DND-41 (cell line): ENCODE measurements around the gene MRPS10.

ENCODE experiments used
- ATAC-seq: fragments of 200-7000 bp; cut with Tn5 transposase; 3 replicates; pipeline ENCODE4 v1.9.1; 2021; ENCODE audit warnings: low read depth; ENCODE audit not compliant: insufficient read depth
- DNase-seq: peaks from one replicate; pipeline ENCODE4 v3.0.0-alpha.2; 2020
- H2AFZ ChIP-seq: 2 replicates; pipeline ENCODE4 v1.6.0; 2012; ENCODE audit warnings: low read depth, low read length
- H3K27ac ChIP-seq: 2 replicates; pipeline ENCODE4 v1.5.1; 2012; ENCODE audit warnings: low read length, inconsistent platforms
- H3K27me3 ChIP-seq: fragments of 200-600 bp; sonication (generic); 2 replicates; pipeline ENCODE4 v1.6.0; 2012; ENCODE audit warnings: low read length, mild to moderate bottlenecking, inconsistent platforms; ENCODE audit not compliant: insufficient read depth, poor library complexity
- H3K36me3 ChIP-seq: 2 replicates; pipeline ENCODE4 v1.5.1; 2012; ENCODE audit warnings: low read length, inconsistent platforms; ENCODE audit not compliant: insufficient read depth
- H3K4me1 ChIP-seq: 2 replicates; pipeline ENCODE4 v1.5.1; 2012; ENCODE audit warnings: mild to moderate bottlenecking, low read length; ENCODE audit not compliant: insufficient read depth
- H3K4me2 ChIP-seq: 2 replicates; pipeline ENCODE4 v1.6.0; 2012; ENCODE audit warnings: mild to moderate bottlenecking, moderate library complexity, low read length, inconsistent platforms; ENCODE audit not compliant: insufficient read depth
- H3K4me3 ChIP-seq, 2 experiments: fragments of 200-600 bp in 1 of 2; shearing (Covaris generic) in 1 of 2; 2 replicates each; pipeline ENCODE4 v1.5.1; 2012 to 2016; ENCODE audit warnings: inconsistent platforms in 2 of 2, low read length in 2 of 2, mild to moderate bottlenecking in 2 of 2, low read depth in 1 of 2, moderate library complexity in 1 of 2
- H3K79me2 ChIP-seq: 2 replicates; pipeline ENCODE4 v1.6.0; 2012; ENCODE audit warnings: low read length, inconsistent platforms; ENCODE audit not compliant: insufficient read depth
- H3K9ac ChIP-seq: 2 replicates; pipeline ENCODE4 v1.6.0; 2012; ENCODE audit warnings: low read depth, mild to moderate bottlenecking, inconsistent platforms, low read length, moderate library complexity
- H3K9me3 ChIP-seq: 2 replicates; pipeline ENCODE4 v1.5.1; 2012; ENCODE audit warnings: low read length, moderate library complexity, mild to moderate bottlenecking, inconsistent platforms; ENCODE audit not compliant: insufficient read depth, severe bottlenecking
- H4K20me1 ChIP-seq: 2 replicates; pipeline ENCODE4 v1.6.0; 2012; ENCODE audit warnings: low read length; ENCODE audit not compliant: insufficient read depth
- CTCF ChIP-seq: IDR thresholded peaks from 2 replicates; pipeline ENCODE4 v1.5.1; 2012; ENCODE audit warnings: borderline replicate concordance, low read length, moderate library complexity, mild to moderate bottlenecking; ENCODE audit not compliant: poor library complexity, severe bottlenecking; ENCODE audit errors: extremely low read depth
- EZH2 ChIP-seq: IDR thresholded peaks from 3 replicates; pipeline ENCODE4 v1.6.1; 2012; ENCODE audit warnings: borderline replicate concordance, low read depth, mild to moderate bottlenecking, moderate library complexity, low read length, inconsistent platforms; ENCODE audit not compliant: severe bottlenecking

MRPS10 gene

GRCh38 chr6:42230345-42231321, 13.0 kb upstream of the MRPS10 start:
- Histone ChIP-seq H2AFZ (no peak overlapping the region), H3K9me3 (no peaks in the 10 kb centered on the region), H4K20me1 (no peaks in the 10 kb centered on the region), H3K27ac (no peak overlapping the region), H3K9ac (no peak overlapping the region), H3K36me3 (peaks cover 9% of the 10 kb centered on the region), H3K4me1 (no peaks in the 10 kb centered on the region), H3K27me3 (no peaks in the 10 kb centered on the region), H3K79me2 (no peaks in the 10 kb centered on the region), H3K4me3 (no peak overlapping the region), H3K4me2 (no peak overlapping the region)
- TF ChIP-seq CTCF (peak; percentile 52), EZH2 (no peak)
- DNase-seq, result no peak
- ATAC-seq, result peak; percentile 59; the same call in 2 of the 3 replicates

GRCh38 chr6:42229506-42230119, 12.0 kb upstream of the MRPS10 start:
- H3K36me3 ChIP-seq, result peaks cover 9% of the 10 kb centered on the region
- no peaks in the 10 kb centered on the region for H3K27me3 ChIP-seq
- no peaks in the 10 kb centered on the region for H4K20me1 ChIP-seq
- no peak overlapping the region for H3K4me2 ChIP-seq
- H3K9ac ChIP-seq, result no peak overlapping the region
- DNase-seq, result no peak
- H2AFZ ChIP-seq, result no peak overlapping the region
- ATAC-seq, result no peak
- no peak overlapping the region for H3K27ac ChIP-seq
- no peaks in the 10 kb centered on the region for H3K9me3 ChIP-seq
- TF ChIP-seq CTCF (no peak), EZH2 (no peak)
- H3K4me1 ChIP-seq, result no peaks in the 10 kb centered on the region
- no peak overlapping the region for H3K4me3 ChIP-seq
- no peaks in the 10 kb centered on the region for H3K79me2 ChIP-seq

- Histone ChIP-seq H3K4me2 (no peak overlapping the region), H3K36me3 (peaks cover 9% of the 10 kb centered on the region), H3K9me3 (no peaks in the 10 kb centered on the region), H3K4me3 (no peak overlapping the region), H3K4me1 (no peaks in the 10 kb centered on the region), H3K27me3 (no peaks in the 10 kb centered on the region), H4K20me1 (no peaks in the 10 kb centered on the region), H2AFZ (no peak overlapping the region), H3K9ac (no peak overlapping the region), H3K79me2 (no peaks in the 10 kb centered on the region), H3K27ac (no peak overlapping the region)
- TF ChIP-seq CTCF (no peak), EZH2 (no peak)
- DNase-seq, result no peak
- no peak for ATAC-seq
These were observed 10.6 kb upstream of the MRPS10 start for GRCh38 chr6:42228305-42228704.
